HG03565 (cell line): Measurements from ENCODE around the gene SRRM4.
"Not testable (repeated sequence)": the region's sequence is repeated elsewhere in the genome, so short reads cannot be mapped to it uniquely, and the experiment has no call there.

Source experiments
- ATAC-seq: cut with Tn5 transposase; IDR thresholded peaks from one replicate; pipeline ENCODE4 v1.9.1; 2021; ENCODE audit warnings: mild to moderate bottlenecking, moderate library complexity; ENCODE audit not compliant: unreplicated experiment

Gene SRRM4

DNA sequence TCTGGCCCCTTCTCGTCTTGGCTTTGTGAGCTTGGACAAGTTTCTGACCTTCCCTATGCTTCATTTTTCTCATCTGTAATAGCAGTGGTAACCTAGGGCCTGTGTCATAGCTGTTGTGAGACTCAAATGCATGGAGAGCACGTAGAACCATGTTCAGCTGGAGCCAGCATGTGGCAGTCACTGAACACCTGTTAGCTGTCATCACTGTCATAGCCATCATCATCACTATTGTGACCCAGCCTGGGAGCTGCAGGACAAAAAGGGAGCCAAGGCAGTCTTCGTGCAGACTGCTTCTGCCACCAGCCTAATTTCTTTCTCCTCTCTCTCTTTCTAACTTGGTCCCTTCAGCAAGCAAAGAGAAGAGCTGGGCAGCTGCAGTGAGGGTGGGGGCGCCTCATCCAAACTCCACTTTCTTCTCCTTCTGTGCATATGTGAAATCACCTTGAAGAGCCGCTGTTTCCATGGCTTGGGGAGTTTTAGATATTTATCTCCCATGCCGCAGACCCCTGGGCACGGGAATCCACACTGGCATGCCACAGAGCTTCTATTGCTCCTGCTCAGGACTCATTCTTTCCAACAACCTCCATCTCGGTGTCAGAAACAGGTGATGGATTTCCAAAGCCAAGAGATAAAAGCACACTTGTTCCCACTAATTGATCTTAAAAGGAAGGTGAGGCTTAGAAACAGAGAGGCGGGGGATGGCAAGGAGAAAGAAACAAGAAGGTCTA lies 87.0 kb downstream of the SRRM4 start:
- ATAC-seq: no peak

DNA sequence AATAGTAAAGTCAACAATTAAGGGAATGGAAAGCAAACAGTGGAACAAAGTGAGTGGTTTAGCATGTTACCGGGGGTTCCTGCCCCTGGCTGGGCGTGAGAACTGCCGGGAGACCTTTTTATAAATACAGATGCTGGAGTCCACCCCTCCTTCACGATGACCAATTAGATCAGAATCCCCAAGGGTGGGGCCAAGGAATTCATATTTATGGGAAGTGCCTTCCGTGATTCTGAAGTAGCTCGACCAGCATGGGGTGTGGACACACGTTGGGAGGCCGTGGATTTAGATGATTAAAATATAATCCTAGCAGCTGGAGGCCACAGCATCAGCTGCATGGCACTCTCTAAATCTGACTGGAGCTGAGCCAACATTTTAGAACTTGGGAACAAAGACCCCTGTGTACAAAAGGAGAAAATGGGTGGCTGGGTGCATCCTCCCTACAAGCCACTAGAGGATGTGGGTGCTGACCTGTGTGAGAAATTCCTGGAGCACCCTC lies 87.9 kb downstream of the SRRM4 start:
- ATAC-seq: no peak

DNA sequence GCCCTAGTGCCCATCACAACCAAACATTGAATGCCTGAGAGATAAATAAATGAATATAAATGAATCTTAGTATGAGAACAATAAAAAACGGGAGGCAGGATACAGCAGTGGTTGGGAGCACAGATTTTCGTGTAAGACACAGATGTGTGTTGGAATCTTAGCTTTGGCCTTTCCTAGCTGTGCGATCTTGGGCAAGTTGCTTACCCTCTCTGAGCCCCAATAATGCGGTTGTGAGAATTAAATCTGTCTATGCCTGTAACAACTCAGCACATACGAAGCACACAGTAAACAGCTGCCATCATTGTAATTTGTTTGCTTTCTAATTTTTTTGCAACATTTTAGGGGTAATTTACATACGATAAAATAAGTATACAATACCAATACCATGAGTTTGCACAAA lies 89.8 kb downstream of the SRRM4 start:
- ATAC-seq: no peak

DNA sequence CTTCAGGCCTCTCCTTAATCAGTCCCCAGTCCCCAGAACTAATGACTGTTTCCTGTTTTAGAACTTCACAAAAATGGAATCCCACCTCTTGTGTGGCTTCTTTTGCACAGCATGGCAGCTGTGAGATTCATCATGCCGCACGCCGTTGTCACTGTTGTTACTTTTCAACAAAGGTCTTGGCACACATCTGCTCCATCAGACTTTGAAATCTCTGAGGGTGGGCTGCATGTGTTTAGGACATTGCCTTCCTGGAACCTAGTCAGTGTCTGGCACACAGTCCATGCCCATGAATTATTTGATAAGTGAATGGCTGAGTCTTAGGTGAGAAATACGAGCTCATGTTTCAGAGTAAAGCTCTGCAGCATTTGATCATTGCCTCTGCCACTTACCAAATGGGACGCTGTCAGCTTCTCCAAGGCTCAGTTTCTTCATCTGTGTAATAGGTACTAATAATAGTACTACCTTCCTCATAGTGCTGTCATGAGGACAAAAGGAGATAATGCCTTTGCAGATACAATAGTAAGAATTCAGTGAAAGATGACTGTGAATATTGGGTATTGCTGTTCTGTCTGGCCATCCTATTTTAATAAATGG lies 90.4 kb downstream of the SRRM4 start:
- no peak for ATAC-seq

DNA sequence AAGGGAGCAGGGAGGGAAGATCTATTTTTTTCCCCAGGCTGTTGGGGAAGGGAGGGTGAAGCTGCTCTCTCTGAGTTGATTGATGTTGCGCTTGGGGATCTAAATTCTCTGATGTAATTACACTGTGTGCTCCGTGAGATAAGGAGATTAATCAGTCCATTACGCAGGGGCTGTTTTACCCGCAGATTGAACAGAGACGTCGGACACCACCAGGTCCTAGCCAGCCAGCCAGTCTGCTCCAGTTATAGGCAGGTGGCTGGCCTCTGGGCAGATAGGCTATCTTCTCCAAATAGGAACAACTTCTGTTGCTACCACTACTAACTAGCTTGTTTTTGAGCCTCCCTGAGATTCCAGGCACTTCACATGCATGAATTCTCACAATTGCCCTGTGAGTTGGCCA lies 91.1 kb downstream of the SRRM4 start:
- no peak for ATAC-seq

DNA sequence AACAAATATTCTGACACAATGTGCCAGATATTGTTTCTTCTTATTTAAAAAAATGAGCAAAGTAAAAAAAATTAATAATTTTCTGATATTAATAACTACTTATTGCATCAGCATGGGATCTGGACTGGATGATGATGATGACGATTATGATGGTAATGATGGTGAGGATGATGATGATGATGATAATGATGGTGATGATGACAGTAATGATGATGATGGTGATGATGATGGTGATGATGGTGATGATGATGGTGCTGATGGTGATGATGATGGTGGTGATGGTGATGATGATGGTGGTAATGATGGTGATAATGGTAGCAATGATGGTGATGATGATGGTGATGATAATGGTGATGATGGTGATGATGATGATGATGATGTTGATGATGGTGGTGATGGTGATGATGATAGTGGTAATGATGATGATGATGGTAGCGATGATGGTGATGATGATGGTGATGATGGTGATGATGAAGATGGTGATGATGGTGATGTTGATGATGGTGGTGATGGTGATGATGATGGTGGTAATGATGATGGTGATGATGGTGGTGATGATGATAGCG lies 94.0 kb downstream of the SRRM4 start:
- ATAC-seq: no peak

DNA sequence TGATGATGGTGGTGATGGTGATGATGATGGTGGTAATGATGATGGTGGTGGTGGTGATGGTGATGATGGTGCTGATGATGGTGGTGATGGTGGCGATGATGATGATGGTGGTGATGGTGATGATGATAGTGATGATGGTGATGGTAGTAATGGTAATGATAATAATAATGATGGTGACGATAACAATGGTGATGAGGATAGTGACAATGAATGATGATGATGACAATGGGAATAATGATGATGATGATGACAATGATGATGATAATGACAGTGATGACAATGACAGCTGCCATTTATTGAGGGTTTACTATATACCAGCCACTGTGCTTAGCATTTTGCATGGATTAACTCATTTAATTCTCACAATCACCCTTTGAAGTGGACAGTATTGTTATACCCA lies 94.6 kb downstream of the SRRM4 start:
- no peak for ATAC-seq

DNA sequence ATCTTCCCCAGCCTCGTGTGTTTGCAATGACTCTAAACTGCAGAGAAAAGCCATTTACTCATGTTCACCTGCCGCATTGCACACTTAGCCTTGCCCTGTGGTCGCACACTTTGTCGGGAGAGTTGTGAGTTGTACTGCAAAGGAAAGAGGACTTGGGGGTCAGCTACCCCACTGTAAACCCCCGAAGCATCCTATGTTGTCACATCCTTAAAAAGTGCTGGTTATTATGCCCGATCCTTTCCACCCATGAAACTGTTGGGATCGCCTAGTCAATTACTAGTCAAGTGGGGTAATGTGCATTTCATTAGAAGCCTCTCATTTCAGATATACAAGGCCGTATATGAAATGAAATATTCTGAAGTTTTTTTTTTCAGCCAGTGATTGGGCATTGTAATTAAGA lies 98.2 kb downstream of the SRRM4 start:
- no peak for ATAC-seq

DNA sequence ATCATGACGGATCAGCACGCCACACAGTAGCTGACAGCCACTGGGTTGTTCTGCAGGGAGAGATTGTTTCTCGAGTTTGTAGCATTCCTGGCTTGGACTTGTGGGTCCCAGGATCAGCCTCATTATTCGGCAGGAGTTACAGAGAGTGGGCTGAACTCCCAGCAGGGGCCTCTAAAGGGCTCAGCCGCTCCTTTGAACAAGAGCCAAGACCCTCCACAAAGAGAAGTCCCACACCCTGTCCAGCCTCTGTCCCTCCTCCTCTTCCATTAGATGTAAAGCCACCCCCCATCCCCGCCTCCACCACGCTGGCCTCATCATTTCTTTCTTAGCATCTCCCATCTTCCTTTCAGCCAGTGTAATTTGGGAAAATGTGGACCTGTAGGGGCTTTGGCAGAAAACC lies 100.7 kb downstream of the SRRM4 start:
- no peak for ATAC-seq

DNA sequence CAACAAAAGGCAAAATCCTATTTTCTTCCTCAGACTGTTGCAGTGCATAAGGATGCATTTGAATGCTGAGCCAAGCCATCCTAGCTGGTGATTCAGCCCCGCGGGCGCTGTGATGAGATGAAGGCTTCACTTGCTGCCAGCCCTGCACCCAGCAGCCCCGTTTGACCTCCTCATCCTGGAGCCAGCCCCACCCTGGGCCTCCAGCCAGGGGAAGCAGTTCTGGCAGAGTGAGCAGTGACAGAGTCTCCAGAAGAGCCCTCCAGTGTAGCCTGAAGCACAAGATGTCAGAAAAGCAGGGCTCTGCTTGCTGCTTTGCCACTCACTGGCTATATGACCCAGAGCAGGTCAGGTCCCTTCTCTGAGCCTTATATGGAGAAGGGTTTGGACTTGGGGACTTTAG lies 101.2 kb downstream of the SRRM4 start:
- no peak for ATAC-seq

DNA sequence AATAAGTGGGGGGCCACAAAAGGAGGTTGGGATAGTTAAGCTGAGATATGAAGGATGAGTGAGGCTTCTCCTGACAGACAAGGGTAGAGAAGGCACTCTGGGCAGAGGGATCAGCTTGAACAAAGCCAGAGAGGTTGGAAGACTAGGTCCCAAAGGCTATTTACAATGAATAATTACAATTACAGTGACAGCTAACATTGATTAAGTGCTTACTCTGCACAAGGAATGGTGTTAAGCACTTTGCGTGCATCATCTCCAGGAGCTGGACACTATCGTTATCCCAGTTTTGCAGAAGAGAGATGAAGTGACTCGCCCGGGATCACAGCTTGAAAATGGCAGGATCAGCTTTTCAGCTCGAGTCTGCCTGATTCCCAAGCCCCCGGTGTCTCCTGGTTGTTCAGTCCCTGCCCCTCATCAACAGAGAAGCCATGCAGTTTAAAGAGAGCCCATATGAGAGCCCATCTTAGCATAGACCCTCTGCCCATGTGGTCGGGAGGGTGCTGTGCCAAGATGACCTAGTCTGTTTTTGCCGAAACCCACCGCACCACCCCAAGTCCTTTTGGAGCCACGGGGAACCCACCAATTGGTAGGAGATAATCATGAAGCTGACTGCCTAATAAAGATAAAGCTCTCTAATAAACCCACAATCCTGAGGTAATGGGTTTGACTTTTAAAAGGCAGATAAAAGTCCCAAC lies 107.5 kb downstream of the SRRM4 start:
- ATAC-seq: no peak

DNA sequence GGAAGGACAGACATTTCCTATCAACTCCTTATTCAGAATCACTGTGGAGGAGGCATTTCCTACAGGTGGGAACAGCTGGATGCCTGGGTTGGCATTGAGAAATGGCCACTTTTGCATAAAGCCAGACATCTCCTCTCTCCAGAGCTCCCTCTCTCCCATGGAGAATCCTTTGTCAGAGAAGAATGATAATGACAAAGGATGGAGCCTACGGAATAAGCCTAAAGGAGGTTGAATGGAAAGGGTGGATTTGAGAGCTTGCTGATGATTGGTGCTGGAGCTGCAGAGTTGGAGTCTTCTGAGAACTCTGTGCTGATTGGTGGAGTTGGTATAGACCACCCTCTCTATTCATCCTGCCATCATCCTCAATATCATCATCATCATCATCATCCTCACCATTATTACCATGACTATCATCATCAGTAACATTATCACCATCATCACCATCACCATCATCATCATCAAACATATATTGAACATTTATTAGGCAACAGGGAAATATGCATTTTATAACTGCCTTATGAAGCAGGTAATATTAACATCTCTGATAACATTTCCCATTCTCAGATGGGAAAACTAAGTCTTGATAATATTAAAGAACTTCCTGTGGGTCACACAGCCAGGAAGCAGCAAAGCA lies 108.2 kb downstream of the SRRM4 start:
- ATAC-seq: no peak

DNA sequence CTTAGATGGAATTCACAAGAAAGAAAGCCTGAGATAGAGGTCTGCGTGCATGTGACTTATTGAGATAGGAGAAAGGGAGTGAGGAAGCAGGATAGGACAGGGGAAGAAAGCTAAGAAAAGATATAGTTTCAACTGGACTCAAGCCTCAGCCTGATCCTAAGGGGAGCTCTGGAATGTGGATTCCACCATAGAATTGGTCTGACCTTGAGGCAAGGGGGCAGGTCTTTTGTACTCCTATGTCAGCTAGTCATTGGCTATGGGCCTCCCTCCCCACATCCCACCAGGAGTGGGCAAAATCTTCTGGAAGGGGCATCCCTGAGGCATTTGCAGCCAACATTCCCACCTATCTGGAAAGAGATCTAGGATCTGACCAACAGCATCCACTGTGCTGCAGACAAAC lies 108.9 kb downstream of the SRRM4 start:
- no peak for ATAC-seq

DNA sequence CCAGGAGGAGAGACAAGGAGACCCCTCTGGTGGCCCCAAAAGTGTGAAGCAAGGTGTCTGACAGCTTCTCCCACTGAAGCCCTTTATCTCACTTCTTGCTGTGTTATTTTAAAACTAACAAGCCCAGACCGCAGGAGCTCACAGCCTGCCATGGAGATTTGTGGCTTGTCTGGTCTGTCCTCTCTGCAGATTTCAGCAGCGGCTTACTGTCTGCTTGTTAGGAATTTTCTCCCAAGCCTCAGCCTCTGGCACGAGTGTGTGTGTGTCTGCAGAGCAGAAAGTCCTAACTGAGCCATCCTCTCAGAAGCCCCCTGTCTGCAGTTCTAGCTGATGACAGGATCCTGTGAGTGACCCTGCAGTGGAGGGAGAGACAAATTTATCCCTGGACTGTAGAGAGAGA lies 109.5 kb downstream of the SRRM4 start:
- ATAC-seq: no peak

DNA sequence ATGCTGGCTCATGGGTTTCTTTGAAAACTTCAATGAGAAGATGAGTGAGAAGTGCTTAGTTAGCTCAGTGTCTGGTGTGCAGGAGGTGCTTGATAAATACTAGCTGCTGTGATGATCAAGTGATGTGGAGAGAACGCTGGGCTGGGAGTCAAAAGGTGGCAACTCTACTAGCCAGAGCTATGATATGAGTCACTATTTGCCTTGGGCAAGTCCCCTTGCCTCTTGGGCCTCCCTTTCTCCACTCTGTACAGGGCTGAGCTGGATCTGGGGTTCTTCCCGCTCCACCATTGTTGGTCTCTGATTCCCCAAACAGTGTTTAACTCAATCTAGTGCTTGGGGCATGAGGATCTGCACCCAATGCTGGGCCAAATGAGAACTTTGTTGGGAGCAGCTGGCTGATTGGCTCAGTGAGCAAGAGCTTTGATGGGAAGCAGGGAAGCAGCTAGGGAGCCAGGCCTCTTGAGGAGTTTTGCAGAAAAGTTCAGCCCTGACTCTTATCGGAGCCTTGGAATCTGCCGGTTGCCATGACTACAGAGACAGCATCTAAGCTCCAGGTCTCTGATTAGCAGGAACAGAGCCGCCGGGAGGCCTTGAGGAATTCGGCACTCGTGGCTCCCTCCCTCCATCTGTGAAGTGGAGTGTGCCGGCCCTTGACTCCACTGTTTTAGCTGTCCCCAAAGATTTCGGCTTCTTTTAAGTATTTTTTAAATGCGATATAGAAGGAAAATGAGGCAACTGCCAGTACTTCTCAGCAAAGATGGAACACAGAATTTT lies 115.3 kb downstream of the SRRM4 start:
- ATAC-seq: no peak

DNA sequence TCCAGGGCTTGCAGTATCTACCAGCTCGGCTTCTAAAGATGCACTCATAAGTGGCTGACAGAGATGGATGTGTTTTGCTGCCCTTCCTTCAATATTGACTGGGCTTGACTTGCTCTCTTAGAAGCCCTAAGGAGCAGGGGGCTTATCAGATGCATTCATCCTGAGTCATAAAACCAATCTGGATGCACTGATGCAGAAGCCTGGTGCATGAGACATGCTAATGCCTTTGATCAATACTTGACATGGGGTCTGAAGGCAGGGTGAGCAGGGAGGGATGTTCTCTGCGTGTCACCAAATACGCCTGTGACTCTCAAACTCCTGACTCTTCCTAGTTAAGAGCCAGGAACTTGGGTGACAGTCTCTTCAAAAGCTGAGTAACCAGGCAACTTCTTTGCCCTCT lies 119.6 kb downstream of the SRRM4 start:
- ATAC-seq: no peak

DNA sequence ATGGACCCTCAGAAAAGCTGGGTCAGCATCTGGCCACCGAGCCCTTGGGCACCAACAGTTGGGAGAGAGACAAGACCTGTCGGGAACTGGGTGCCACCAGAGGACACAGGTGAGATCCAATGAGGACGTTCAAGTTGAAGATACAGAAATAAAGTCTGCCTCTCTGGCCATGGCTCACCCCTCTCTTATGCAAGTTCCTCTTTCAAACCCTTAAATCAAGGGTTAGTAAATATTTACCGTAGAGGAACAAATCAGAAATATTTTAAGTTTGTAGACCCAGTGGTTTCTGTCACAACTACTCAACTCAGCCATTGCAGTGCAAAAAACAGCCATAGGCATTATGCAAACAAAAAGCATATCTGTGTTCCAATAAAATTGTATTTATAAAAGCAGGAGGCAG lies 120.9 kb downstream of the SRRM4 start:
- no peak for ATAC-seq

DNA sequence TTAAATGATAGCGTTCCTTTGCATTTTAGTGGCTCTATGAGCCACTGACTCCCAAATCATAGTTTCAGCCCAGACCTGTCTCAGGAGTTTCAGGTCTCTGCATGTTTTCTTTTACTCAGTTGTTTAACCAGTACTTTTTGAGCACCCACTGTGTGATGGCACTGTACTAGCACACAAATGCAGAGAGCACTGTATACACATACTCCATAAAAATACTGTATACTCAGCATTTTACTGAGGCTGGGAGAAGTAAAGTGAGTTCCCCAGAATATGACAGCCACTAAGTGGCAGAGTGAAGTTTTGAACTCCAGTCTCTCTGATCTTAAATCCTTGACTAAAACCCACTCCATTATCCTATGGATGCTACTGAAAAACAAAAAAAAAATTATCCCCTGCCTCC lies 121.4 kb downstream of the SRRM4 start:
- ATAC-seq: no peak

DNA sequence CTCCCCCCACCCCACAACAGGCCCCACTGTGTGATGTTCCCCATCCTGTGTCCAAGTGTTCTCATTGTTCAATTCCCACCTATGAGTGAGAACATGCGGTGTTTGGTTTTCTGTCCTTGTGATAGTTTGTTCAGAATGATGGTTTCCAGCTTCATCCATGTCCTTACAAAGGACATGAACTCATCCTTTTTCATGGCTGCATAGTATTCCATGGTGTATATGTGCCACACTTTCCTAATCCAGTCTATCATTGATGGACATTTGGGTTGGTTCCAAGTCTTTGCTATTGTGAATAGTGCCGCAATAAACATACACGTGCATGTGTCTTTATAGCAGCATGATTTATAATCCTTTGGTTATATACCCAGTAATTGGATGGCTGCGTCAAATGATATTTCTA lies 123.6 kb downstream of the SRRM4 start:
- not testable (repeated sequence) for ATAC-seq

DNA sequence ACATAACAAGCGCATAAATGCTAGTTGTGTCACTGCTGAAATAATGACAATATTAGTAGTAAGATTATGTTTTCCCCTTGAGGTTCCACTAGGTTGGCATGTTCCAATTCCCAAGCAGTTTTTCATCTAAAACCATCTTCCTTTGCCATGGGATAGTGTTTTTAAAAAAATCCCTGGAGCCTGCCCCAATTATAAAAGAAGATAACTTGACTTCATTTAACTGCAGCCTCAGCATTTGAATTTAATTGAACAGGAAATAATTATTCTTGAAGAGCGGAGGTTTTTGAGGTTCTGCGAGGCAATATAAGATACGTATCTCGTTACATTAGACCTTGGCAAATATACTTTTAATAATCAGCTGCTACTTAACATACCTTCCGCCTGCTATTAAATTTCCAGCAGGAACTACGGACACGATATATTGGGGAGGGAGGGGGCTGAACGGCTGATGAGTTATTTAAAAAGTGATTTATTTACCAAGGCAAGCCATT lies 132.2 kb downstream of the SRRM4 start:
- ATAC-seq: no peak
